ENCODE data around the gene ANO7. TPM values are rescaled to one million over a fixed set of nuclear protein-coding genes. Genes with fewer than 3 reads are reported as not detected.

ANO7 gene
- total RNA-seq, 1 experiment from 2014 or later = 6.9 TPM

- ChIA-PET POLR2A (no interaction called here), CTCF (no interaction called here)
- TF ChIP-seq TCF7L2 (IDR thresholded peaks at IDR 0.05; ENCODE audit: low read depth, low read length) = no peak
- TF ChIP-seq, protein P1, sequence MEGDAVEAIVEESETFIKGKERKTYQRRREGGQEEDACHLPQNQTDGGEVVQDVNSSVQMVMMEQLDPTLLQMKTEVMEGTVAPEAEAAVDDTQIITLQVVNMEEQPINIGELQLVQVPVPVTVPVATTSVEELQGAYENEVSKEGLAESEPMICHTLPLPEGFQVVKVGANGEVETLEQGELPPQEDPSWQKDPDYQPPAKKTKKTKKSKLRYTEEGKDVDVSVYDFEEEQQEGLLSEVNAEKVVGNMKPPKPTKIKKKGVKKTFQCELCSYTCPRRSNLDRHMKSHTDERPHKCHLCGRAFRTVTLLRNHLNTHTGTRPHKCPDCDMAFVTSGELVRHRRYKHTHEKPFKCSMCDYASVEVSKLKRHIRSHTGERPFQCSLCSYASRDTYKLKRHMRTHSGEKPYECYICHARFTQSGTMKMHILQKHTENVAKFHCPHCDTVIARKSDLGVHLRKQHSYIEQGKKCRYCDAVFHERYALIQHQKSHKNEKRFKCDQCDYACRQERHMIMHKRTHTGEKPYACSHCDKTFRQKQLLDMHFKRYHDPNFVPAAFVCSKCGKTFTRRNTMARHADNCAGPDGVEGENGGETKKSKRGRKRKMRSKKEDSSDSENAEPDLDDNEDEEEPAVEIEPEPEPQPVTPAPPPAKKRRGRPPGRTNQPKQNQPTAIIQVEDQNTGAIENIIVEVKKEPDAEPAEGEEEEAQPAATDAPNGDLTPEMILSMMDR (IDR thresholded peaks at IDR 0.05) = no peak
- TF ChIP-seq, protein P2, sequence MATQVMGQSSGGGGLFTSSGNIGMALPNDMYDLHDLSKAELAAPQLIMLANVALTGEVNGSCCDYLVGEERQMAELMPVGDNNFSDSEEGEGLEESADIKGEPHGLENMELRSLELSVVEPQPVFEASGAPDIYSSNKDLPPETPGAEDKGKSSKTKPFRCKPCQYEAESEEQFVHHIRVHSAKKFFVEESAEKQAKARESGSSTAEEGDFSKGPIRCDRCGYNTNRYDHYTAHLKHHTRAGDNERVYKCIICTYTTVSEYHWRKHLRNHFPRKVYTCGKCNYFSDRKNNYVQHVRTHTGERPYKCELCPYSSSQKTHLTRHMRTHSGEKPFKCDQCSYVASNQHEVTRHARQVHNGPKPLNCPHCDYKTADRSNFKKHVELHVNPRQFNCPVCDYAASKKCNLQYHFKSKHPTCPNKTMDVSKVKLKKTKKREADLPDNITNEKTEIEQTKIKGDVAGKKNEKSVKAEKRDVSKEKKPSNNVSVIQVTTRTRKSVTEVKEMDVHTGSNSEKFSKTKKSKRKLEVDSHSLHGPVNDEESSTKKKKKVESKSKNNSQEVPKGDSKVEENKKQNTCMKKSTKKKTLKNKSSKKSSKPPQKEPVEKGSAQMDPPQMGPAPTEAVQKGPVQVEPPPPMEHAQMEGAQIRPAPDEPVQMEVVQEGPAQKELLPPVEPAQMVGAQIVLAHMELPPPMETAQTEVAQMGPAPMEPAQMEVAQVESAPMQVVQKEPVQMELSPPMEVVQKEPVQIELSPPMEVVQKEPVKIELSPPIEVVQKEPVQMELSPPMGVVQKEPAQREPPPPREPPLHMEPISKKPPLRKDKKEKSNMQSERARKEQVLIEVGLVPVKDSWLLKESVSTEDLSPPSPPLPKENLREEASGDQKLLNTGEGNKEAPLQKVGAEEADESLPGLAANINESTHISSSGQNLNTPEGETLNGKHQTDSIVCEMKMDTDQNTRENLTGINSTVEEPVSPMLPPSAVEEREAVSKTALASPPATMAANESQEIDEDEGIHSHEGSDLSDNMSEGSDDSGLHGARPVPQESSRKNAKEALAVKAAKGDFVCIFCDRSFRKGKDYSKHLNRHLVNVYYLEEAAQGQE (IDR thresholded peaks at IDR 0.05; ENCODE audit: insufficient read depth in 1 of 2, low read depth in 2 of 2, low read length in 1 of 2) = no peak
- no peak for TF ChIP-seq SIN3A (IDR thresholded peaks at IDR 0.05; ENCODE audit: borderline replicate concordance, insufficient read depth, low read depth, low read length)
- TF ChIP-seq POLR2AphosphoS5 (IDR thresholded peaks at IDR 0.05; ENCODE audit: low read depth, low read length) = no peak
- no TSS peak for BruUV-seq (replicated peaks)
- Histone ChIP-seq H3K4me3 (ENCODE audit: low read depth in 2 of 2, low read length in 2 of 2) (no peak overlapping the region), H3K27ac (ENCODE audit: low read length) (no peak overlapping the region), H3K4me1 (ENCODE audit: control insufficient read depth, insufficient read depth, low read length) (peaks cover 3% of the 10 kb centered on the region; the same call in 1 of the 2 replicates), H3K9me3 (ENCODE audit: control insufficient read depth, insufficient read depth, low read depth, low read length) (no peaks in the 10 kb centered on the region), H3K36me3 (ENCODE audit: control insufficient read depth, insufficient read depth, low read length) (no peaks in the 10 kb centered on the region), H3K27me3 (ENCODE audit: control insufficient read depth, insufficient read depth, low read length) (no peaks in the 10 kb centered on the region)
- DNase-seq (ENCODE audit: low read depth, low spot score) (no peak), ATAC-seq (no peak)
- in situ Hi-C loops (cut with HindIII; ENCODE audit: low pct_unique_long_range_greater_than_20kb, low sequenced_read_pairs) (no loop called here), intact Hi-C loops (cut with micrococcal nuclease; ENCODE audit: unreplicated experiment) (no loop called here)
Observed at GRCh38 chr2:241213041-241213440, 24.6 kb downstream of the ANO7 start.

GRCh38 chr2:241213567-241213966 lies 25.1 kb downstream of the ANO7 start:
- intact Hi-C loops (cut with micrococcal nuclease; ENCODE audit: unreplicated experiment) = no loop called here
- no TSS peak for BruUV-seq (replicated peaks)
- Histone ChIP-seq H3K4me3 (ENCODE audit: low read depth in 2 of 2, low read length in 2 of 2) (no peak overlapping the region), H3K4me1 (ENCODE audit: control insufficient read depth, insufficient read depth, low read length) (peaks cover 3% of the 10 kb centered on the region; the same call in 1 of the 2 replicates), H3K27ac (ENCODE audit: low read length) (no peak overlapping the region), H3K9me3 (ENCODE audit: control insufficient read depth, insufficient read depth, low read depth, low read length) (no peaks in the 10 kb centered on the region), H3K36me3 (ENCODE audit: control insufficient read depth, insufficient read depth, low read length) (no peaks in the 10 kb centered on the region), H3K27me3 (ENCODE audit: control insufficient read depth, insufficient read depth, low read length) (no peaks in the 10 kb centered on the region)
- POLR2A ChIA-PET = interaction anchor here (0.7 kb wide), 1 partner anchor 35 kb away, joined by 3 read pairs; no protein-coding TSS in a partner anchor
- ATAC-seq (no peak), DNase-seq (ENCODE audit: low read depth, low spot score) (no peak)
- TF ChIP-seq, protein P1 (IDR thresholded peaks at IDR 0.05) = no peak
- TF ChIP-seq SIN3A (IDR thresholded peaks at IDR 0.05; ENCODE audit: borderline replicate concordance, insufficient read depth, low read depth, low read length) (no peak), TCF7L2 (IDR thresholded peaks at IDR 0.05; ENCODE audit: low read depth, low read length) (no peak), POLR2AphosphoS5 (IDR thresholded peaks at IDR 0.05; ENCODE audit: low read depth, low read length) (no peak)
- TF ChIP-seq, protein P2 (IDR thresholded peaks at IDR 0.05; ENCODE audit: insufficient read depth in 1 of 2, low read depth in 2 of 2, low read length in 1 of 2) = no peak
- in situ Hi-C loops (cut with HindIII; ENCODE audit: low pct_unique_long_range_greater_than_20kb, low sequenced_read_pairs) = no loop called here
- CTCF ChIA-PET = no interaction called here
